ENCODE data around the gene STARD4. TPM values are rescaled to one million over a fixed set of nuclear protein-coding genes. Genes with fewer than 3 reads are reported as not detected.

STARD4 gene
- polyA plus RNA-seq, 1 of the 3 experiments (the other 2 are of a cell fraction): 10.0 TPM

DNA sequence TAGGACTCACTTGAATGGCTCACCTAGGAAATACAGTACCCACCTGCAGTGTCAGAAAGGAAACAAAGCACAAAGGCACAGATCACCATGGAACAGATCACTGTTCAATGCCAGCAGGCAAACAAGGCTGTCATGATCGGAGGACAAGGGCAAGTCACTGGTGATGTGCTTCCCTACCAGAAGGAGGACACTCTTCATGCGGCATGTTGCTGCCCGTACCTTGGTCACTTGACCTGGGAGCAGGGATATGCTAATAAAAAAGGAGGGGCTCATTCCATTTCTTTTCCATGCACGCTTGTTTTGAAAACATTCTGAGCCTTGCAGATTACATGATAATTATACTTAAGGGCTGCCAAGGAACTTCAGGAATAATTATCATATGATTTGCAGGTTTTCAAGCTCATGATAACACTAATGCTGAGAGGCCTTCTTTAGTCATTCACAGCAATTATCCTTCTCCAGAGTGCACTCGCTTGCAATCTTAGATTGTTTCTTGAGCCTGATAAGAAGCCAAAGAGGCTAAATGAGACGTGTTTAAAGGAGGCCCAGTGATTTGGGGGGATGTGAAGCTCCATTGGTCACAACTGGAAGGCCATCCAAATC, 36.1 kb upstream of the STARD4 start:
- Histone ChIP-seq H3K27ac (ENCODE audit: low read depth in 2 of 2, low read length in 1 of 2) (no peak overlapping the region), H3K4me3 (ENCODE audit: low read depth in 2 of 2, low read length in 1 of 2) (no peak overlapping the region), H3K36me3 (replicated peaks in 1 of 2; ENCODE audit: control insufficient read depth in 1 of 2, insufficient read depth in 2 of 2, low read length in 1 of 2) (no peaks in the 10 kb centered on the region), H3K4me1 (ENCODE audit: control insufficient read depth in 1 of 2, insufficient read depth in 2 of 2, low read depth in 1 of 2, low read length in 1 of 2) (peaks cover 11 to 14% of the 10 kb centered on the region in 2 experiments; a peak in 3 of 4 replicates), H3K79me2 (ENCODE audit: insufficient read depth) (no peaks in the 10 kb centered on the region), H3K9me2 (no peaks in the 10 kb centered on the region), H4K20me1 (ENCODE audit: insufficient read depth) (no peaks in the 10 kb centered on the region), H3F3A (replicated peaks; ENCODE audit: insufficient read depth) (no peaks in the 10 kb centered on the region), H3K9ac (no peak overlapping the region), H3K27me3 (ENCODE audit: insufficient read depth) (no peaks in the 10 kb centered on the region), H3K4me2 (no peak overlapping the region), H2AFZ (ENCODE audit: low read depth) (no peak overlapping the region), H3K9me3 (no peaks in the 10 kb centered on the region)
- CTCF ChIA-PET: interaction anchor here (1.6 kb wide), 1 partner anchor 17 kb away, joined by 6 read pairs; no protein-coding TSS in a partner anchor
- 88% methylated on average over 6 of the region's 6 CpGs for WGBS (ENCODE audit: low lambda C conversion rate)
- DNase-seq: no peak
- POLR2A ChIA-PET: no interaction called here
- no peak for TF ChIP-seq RXRA (IDR thresholded peaks at IDR 0.05; ENCODE audit: borderline replicate concordance, low read depth)
- TF ChIP-seq TEAD4 (IDR thresholded peaks at IDR 0.05; ENCODE audit: borderline replicate concordance, insufficient read depth): no peak
- no peak for TF ChIP-seq JUND (IDR thresholded peaks at IDR 0.05)
- no peak for TF ChIP-seq NFIC (IDR thresholded peaks at IDR 0.05; ENCODE audit: borderline replicate concordance)
- no peak for TF ChIP-seq MXI1 (IDR thresholded peaks at IDR 0.05; ENCODE audit: low read depth, low read length)
- no peak for TF ChIP-seq POLR2AphosphoS5 (IDR thresholded peaks at IDR 0.05; ENCODE audit: low read depth, low read length)
- no peak for TF ChIP-seq GABPA (IDR thresholded peaks at IDR 0.05; ENCODE audit: low read depth)
- TF ChIP-seq FOSL2 (IDR thresholded peaks at IDR 0.05; ENCODE audit: borderline replicate concordance, low read depth): no peak
- no peak for TF ChIP-seq EZH2phosphoT487 (IDR thresholded peaks at IDR 0.05; ENCODE audit: borderline replicate concordance, low read depth)
- TF ChIP-seq, protein P1, sequence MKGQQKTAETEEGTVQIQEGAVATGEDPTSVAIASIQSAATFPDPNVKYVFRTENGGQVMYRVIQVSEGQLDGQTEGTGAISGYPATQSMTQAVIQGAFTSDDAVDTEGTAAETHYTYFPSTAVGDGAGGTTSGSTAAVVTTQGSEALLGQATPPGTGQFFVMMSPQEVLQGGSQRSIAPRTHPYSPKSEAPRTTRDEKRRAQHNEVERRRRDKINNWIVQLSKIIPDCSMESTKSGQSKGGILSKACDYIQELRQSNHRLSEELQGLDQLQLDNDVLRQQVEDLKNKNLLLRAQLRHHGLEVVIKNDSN (IDR thresholded peaks at IDR 0.05; ENCODE audit: borderline replicate concordance, low read depth): no peak
- TF ChIP-seq FOXM1 (IDR thresholded peaks at IDR 0.05; ENCODE audit: low read depth): no peak

GRCh38 chr5:111545031-111545430, 32.7 kb upstream of the STARD4 start:
- ChIA-PET POLR2A (no interaction called here), CTCF (interaction anchor here (0.7 to 1.5 kb wide), 3 partner anchors 13 to 602 kb away, joined by 3 to 4 read pairs (median 3); no protein-coding TSS in a partner anchor)
- WGBS (ENCODE audit: low lambda C conversion rate): 88% methylated on average over 1 of the region's 1 CpG
- H3K4me3 ChIP-seq (ENCODE audit: low read depth in 2 of 2, low read length in 1 of 2): no peak overlapping the region
- H3K4me1 ChIP-seq (ENCODE audit: control insufficient read depth in 1 of 2, insufficient read depth in 2 of 2, low read depth in 1 of 2, low read length in 1 of 2): peaks cover 0 to 4% of the 10 kb centered on the region in 2 experiments; a peak in 2 of 4 replicates
- no peak overlapping the region for H3K27ac ChIP-seq (ENCODE audit: low read depth in 2 of 2, low read length in 1 of 2)
- no peaks in the 10 kb centered on the region for H4K20me1 ChIP-seq (ENCODE audit: insufficient read depth)
- no peak overlapping the region for H3K9ac ChIP-seq
- no peaks in the 10 kb centered on the region for H3K9me2 ChIP-seq
- no peaks in the 10 kb centered on the region for H3K9me3 ChIP-seq
- no peaks in the 10 kb centered on the region for H3K79me2 ChIP-seq (ENCODE audit: insufficient read depth)
- H3K4me2 ChIP-seq: no peak overlapping the region
- no peaks in the 10 kb centered on the region for H3F3A ChIP-seq (replicated peaks; ENCODE audit: insufficient read depth)
- H2AFZ ChIP-seq (ENCODE audit: low read depth): no peak overlapping the region
- no peaks in the 10 kb centered on the region for H3K36me3 ChIP-seq (replicated peaks in 1 of 2; ENCODE audit: control insufficient read depth in 1 of 2, insufficient read depth in 2 of 2, low read length in 1 of 2)
- DNase-seq: no peak
- no peaks in the 10 kb centered on the region for H3K27me3 ChIP-seq (ENCODE audit: insufficient read depth)
- TF ChIP-seq PBX3 (IDR thresholded peaks at IDR 0.05) (no peak), MEF2A (IDR thresholded peaks at IDR 0.05; ENCODE audit: borderline replicate concordance, low read depth) (no peak), TAF1 (IDR thresholded peaks at IDR 0.05; ENCODE audit: borderline replicate concordance, low read depth, low read length) (no peak), USF2 (IDR thresholded peaks at IDR 0.05; ENCODE audit: borderline replicate concordance, low read depth, low read length) (no peak), MXI1 (IDR thresholded peaks at IDR 0.05; ENCODE audit: low read depth, low read length) (no peak), RXRA (IDR thresholded peaks at IDR 0.05; ENCODE audit: borderline replicate concordance, low read depth) (no peak), FOXM1 (IDR thresholded peaks at IDR 0.05; ENCODE audit: low read depth) (no peak), YY1 (IDR thresholded peaks at IDR 0.05; ENCODE audit: low read depth) (no peak), TCF12 (IDR thresholded peaks at IDR 0.05) (no peak), ZBTB33 (IDR thresholded peaks at IDR 0.05; ENCODE audit: borderline replicate concordance, low read depth) (no peak), CHD2 (IDR thresholded peaks at IDR 0.05; ENCODE audit: low read length, partially characterized antibody) (no peak), SMC3 (IDR thresholded peaks at IDR 0.05; ENCODE audit: low read depth, low read length) (no peak)

All from SK-N-SH (cell line).